GM21737 (cell line): ENCODE data around the gene CCR6.

Source experiments
- ATAC-seq: cut with Tn5 transposase; IDR thresholded peaks from one replicate; pipeline ENCODE4 v1.9.1; 2021; ENCODE audit warnings: mild to moderate bottlenecking, moderate library complexity; ENCODE audit not compliant: unreplicated experiment

CCR6 gene

GRCh38 chr6:167141667-167142432 is 19.0 kb downstream of the CCR6 start:
- peak; percentile 73 for ATAC-seq

GRCh38 chr6:167142433-167142761 is 19.5 kb downstream of the CCR6 start:
- ATAC-seq: no peak

- no peak for ATAC-seq
Observed at GRCh38 chr6:167143041-167143440, 20.1 kb downstream of the CCR6 start.

GRCh38 chr6:167145461-167145860 is 22.6 kb downstream of the CCR6 start:
- no peak for ATAC-seq

- no peak for ATAC-seq
Observed at GRCh38 chr6:167146135-167146534, 23.2 kb downstream of the CCR6 start.

GRCh38 chr6:167146977-167147376 is 24.1 kb downstream of the CCR6 start:
- ATAC-seq: no peak

- no peak for ATAC-seq
Observed at GRCh38 chr6:167148021-167148420, 25.1 kb downstream of the CCR6 start.

- no peak for ATAC-seq
Observed at GRCh38 chr6:167148997-167149396, 26.1 kb downstream of the CCR6 start.

- peak; percentile 59 for ATAC-seq
Observed at GRCh38 chr6:167150941-167151549, 28.1 kb downstream of the CCR6 start.

- ATAC-seq: no peak
Observed at GRCh38 chr6:167151648-167152047, 28.8 kb downstream of the CCR6 start.

GRCh38 chr6:167152862-167153261 is 30.0 kb downstream of the CCR6 start:
- peak; percentile 40 for ATAC-seq

GRCh38 chr6:167153521-167153959 is 30.6 kb downstream of the CCR6 start:
- no peak for ATAC-seq

GRCh38 chr6:167154291-167154690 is 31.4 kb downstream of the CCR6 start:
- no peak for ATAC-seq

- ATAC-seq: no peak
Observed at GRCh38 chr6:167154895-167155294, 32.0 kb downstream of the CCR6 start.

GRCh38 chr6:167157414-167157813 is 34.5 kb downstream of the CCR6 start:
- ATAC-seq: no peak

- ATAC-seq: no peak
Observed at GRCh38 chr6:167157863-167158262, 35.0 kb downstream of the CCR6 start, which contains the start of gene GPR31. GPR31 (minus strand) TSS chr6:167157980; CDS start chr6:167157831, 149 bp downstream.

- ATAC-seq: no peak
Observed at GRCh38 chr6:167161851-167162467, 39.1 kb downstream of the CCR6 start.

- no peak for ATAC-seq
Observed at GRCh38 chr6:167162591-167162990, 39.7 kb downstream of the CCR6 start.

GRCh38 chr6:167163476-167164011 is 40.6 kb downstream of the CCR6 start:
- no peak for ATAC-seq

- no peak for ATAC-seq
Observed at GRCh38 chr6:167164261-167164660, 41.4 kb downstream of the CCR6 start.

- ATAC-seq: no peak
Observed at GRCh38 chr6:167165858-167166471, 43.1 kb downstream of the CCR6 start.
